ENCODE data around the gene DLG4.
A peak's percentile ranks its signal among the peaks of the same experiment; 100 is the strongest.

Gene DLG4

DNA sequence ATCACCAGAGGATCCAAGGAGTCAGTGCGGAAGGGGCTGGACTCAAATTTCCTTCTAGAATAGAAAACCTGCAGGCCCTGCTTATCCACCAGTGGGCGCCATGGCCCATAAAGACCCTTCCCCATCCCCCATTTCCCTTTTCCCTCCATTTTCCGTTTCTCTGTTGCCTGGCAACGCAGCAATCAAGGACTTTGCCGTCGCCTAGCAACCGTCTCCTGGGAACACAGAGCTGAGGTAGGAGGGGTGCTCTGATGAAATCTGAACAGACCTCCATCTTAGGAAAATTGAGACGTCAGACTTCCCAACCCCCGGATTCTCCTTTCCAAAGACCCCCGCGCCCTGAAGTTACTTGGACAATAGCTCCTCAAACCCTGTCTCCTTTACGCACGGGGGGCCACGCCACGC is 5.7 kb downstream of the DLG4 start:
- TF ChIP-seq, protein P1, sequence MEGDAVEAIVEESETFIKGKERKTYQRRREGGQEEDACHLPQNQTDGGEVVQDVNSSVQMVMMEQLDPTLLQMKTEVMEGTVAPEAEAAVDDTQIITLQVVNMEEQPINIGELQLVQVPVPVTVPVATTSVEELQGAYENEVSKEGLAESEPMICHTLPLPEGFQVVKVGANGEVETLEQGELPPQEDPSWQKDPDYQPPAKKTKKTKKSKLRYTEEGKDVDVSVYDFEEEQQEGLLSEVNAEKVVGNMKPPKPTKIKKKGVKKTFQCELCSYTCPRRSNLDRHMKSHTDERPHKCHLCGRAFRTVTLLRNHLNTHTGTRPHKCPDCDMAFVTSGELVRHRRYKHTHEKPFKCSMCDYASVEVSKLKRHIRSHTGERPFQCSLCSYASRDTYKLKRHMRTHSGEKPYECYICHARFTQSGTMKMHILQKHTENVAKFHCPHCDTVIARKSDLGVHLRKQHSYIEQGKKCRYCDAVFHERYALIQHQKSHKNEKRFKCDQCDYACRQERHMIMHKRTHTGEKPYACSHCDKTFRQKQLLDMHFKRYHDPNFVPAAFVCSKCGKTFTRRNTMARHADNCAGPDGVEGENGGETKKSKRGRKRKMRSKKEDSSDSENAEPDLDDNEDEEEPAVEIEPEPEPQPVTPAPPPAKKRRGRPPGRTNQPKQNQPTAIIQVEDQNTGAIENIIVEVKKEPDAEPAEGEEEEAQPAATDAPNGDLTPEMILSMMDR (conservative IDR thresholded peaks at IDR 0.05; ENCODE audit: low read depth) = no peak
- ChIA-PET CTCF (no interaction called here), POLR2A (ENCODE audit: low non-redundant PET) (no interaction called here)
- peak overlapping the region; percentile 99 for H3K27ac ChIP-seq
- peak; percentile 73 for DNase-seq (ENCODE audit: low spot score)

- TF ChIP-seq, protein P1 (conservative IDR thresholded peaks at IDR 0.05; ENCODE audit: low read depth) = no peak
- ChIA-PET POLR2A (ENCODE audit: low non-redundant PET) (no interaction called here), CTCF (no interaction called here)
- no peak for DNase-seq (ENCODE audit: low spot score)
- H3K27ac ChIP-seq = no peak overlapping the region
These were observed 8.0 kb downstream of the DLG4 start for GRCh38 chr17:7211491-7212273.

GRCh38 chr17:7208754-7209460 is 10.7 kb downstream of the DLG4 start:
- TF ChIP-seq, protein P1 (conservative IDR thresholded peaks at IDR 0.05; ENCODE audit: low read depth) = no peak
- POLR2A ChIA-PET (ENCODE audit: low non-redundant PET) = no interaction called here
- DNase-seq (ENCODE audit: low spot score) = no peak
- CTCF ChIA-PET = interaction anchor here (0.7 to 1.1 kb wide), 2 partner anchors 157 to 184 kb away, joined by 3 read pairs; no protein-coding TSS in a partner anchor
- H3K27ac ChIP-seq = no peak overlapping the region

DNA sequence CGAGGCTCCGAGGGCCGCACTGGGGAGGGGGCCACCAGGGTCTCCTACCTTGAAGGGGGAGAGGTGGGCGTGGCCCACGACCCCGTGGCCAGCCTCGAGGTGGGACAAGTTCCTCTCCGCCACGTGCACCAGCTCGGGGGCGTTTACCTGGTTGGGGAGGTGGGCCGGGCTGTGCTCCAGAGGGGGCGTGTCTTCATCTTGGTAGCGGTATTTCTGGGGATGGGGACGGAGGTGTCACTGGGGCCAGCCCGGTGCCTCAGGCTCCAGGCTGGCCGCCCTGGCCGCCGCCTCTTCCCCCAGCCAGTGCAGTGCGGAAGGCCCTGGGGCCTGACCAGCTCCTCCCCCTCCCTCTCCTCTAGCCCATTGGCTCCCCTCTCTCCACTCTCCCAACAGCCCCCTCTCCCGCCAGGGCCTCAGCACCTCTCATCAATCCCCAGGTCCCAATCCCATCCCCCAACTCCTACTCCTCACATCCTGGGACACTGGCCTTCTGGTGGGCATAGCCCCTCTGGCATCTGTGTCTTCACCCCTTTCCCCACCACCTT is 11.5 kb downstream of the DLG4 start:
- CTCF ChIA-PET = interaction anchor here (0.7 to 1.1 kb wide), 2 partner anchors 156 to 755 kb away, joined by 3 to 4 read pairs; no protein-coding TSS in a partner anchor

GRCh38 chr17:7207120-7208001 is 12.3 kb downstream of the DLG4 start:
- POLR2A ChIA-PET (ENCODE audit: low non-redundant PET) = no interaction called here
- CTCF ChIA-PET = interaction anchor here (0.7 to 0.8 kb wide), 2 partner anchors 15 to 754 kb away, joined by 3 to 4 read pairs; no protein-coding TSS in a partner anchor
- H3K27ac ChIP-seq = peak overlapping the region; percentile 11
- DNase-seq (ENCODE audit: low spot score) = no peak
- TF ChIP-seq, protein P1 (conservative IDR thresholded peaks at IDR 0.05; ENCODE audit: low read depth) = no peak

More for the DNA sequence above, 11.5 kb downstream of the DLG4 start:
- H3K27ac ChIP-seq = no peak overlapping the region
- DNase-seq (ENCODE audit: low spot score) = no peak
- TF ChIP-seq, protein P1 (conservative IDR thresholded peaks at IDR 0.05; ENCODE audit: low read depth) = no peak
- POLR2A ChIA-PET (ENCODE audit: low non-redundant PET) = no interaction called here

Data from RWPE1 (cell line).